HG03432 (cell line): ENCODE measurements around the gene LRRC25.
"Not testable (repeated sequence)": the region's sequence is repeated elsewhere in the genome, so short reads cannot be mapped to it uniquely, and the experiment has no call there.

Experiments
- ATAC-seq: cut with Tn5 transposase; IDR thresholded peaks from one replicate; pipeline ENCODE4 v1.9.1; 2021; ENCODE audit warnings: mild to moderate bottlenecking, moderate library complexity; ENCODE audit not compliant: unreplicated experiment

Gene LRRC25

DNA sequence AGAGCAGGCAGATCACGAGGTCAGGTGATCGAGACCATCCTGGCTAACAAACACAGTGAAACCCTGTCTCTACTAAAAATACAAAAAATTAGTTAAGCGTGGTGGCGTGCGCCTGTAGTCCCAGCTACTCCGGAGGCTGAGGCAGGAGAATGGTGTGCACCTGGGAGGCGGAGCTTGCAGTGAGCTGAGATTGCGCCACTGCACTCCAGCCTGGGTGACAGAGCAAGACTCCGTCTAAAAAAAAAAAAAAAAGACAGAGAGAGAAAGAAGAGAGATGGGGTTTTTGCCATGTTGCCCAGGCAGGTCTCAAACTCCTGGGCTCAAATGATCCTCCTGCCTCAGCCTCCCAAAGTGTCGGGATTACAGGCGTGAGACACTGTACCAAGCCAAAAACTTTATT lies 8.3 kb upstream of the LRRC25 start:
- not testable (repeated sequence) for ATAC-seq

DNA sequence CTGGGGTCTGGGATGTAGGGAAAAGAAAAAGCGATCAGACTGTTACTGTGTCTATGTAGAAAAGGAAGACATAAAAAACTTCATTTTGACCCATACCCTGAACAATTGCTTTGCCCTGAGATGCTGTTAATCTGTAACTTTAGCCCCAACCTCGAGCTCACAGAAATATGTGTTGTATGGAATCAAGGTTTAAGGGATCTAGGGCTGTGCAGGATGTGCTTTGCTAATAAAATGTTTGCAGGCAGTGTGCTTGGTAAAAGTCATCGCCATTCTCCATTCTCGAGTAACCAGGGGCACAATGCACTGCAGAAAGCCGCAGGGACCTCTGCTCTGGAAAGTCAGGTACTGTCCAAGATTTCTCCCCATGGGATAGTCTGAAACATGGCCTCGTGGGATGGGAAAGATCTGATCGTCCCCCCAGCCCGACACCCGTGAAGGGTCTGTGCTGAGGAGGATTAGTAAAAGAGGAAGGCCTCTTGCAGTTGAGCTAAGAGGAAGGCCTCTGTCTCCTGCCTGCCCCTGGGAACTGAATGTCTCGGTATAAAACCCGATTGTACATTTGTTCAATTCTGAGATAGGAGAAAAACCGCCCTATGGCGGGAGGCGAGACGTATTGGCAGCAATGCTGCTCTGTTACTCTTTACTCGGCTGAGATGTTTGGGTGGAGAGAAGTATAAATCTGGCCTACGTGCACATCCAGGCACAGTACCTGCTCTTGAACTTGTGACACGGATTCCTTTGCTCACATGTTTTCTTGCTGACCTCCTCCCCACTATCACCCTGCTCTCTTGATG lies 5.2 kb upstream of the LRRC25 start:
- not testable (repeated sequence) for ATAC-seq

DNA sequence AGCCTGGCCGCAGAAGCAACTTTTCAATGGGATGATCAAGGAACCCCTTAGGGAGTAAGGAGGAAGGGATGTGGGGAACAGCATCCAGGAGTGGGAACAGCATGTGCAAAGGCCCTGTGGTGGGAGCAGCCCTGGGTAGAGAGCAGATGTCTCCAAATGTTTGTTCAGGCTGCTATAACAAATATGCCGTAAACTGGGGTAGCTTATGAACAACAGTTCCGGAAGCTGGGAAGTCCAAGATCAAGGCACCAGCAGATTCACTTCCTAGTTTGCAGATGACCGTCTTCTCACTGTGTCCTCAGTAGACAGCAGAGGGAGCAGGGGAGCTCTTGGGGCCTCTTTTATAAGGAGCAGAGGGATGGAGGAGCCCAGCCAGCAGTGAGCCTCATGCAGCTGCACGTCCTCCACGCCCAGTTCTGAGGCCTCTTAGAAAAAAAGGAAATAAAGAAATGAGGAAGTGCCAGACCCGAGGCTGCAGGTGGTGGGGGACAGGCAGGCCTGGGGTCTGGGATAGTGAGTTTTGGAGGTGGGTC lies 4.2 kb upstream of the LRRC25 start:
- no peak for ATAC-seq

DNA sequence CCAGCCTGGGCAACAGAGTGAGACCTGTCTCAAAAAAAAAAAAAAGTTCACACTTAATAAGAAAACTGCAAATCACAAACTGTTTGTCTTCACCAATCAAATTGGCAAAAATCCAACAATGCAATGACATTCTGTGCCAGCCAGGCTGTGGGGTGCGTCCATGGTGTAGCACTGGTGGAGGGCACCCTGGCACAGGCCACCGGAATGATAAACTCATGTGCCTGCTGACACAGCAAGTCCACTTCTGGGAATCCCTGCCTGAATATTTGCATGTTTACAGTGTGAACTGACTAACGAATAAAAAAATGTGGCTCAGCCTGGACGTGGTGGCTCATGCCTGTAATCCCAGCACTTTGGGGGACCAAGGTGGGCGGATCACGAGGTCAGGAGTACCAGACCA lies 1.6 kb upstream of the LRRC25 start:
- ATAC-seq = no peak

DNA sequence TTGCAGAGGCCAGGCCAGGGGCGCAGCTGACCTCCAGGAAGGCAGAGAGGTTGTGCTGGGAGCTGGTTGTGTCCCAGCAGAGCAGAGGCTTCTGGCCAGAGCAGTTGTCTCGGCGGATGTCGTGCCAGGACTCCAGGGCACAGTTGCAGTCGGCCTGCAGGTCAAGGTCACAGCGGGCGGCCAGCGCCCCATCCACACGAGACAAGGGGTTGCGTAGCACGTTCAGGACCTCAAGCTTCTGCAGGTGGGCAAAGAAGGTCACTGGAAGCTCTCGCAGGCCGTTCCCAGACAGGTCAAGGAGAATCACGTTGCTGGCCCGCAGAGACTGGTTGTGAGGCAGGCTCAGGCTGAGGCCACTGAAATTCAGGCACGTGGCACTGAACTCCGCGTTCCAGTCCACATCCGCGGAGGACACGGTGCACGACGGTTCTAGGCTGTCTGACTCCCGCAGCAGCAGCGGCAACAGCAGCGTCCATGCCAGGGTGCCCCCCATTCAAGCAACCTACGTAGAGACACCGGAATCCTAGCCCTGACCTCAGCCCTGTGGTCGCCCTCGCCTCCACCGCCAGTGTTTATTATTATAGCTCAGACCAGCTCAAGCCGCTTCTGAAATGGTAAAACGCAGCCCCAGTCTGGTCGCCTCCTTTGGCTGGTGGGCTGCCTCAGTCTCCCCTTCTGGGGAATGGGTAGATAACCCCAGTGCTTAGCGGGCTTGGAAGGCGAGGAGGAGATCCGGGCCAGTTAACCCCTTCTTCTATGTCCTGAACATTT lies 766 bp downstream of the LRRC25 start:
- no peak for ATAC-seq

DNA sequence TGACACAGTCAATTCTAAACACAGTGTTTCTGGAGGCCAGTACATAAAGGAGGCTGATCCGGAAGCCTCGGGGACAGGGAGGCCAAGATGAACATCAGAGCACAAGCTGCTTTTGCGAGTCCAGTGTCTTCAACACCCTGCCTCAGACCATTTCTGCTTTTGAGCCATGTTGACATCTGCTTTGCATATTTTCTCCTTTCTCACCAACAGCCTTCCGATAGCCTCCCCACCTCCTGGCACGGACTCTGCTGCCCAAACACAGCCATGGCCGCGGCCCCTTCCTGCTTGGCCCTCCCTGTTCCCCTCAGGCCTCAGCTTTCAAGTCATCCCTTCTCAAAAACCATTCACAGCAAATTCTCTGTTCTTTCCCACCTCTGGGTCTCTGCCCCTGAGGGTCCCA lies 3.6 kb downstream of the LRRC25 start:
- ATAC-seq = no peak

DNA sequence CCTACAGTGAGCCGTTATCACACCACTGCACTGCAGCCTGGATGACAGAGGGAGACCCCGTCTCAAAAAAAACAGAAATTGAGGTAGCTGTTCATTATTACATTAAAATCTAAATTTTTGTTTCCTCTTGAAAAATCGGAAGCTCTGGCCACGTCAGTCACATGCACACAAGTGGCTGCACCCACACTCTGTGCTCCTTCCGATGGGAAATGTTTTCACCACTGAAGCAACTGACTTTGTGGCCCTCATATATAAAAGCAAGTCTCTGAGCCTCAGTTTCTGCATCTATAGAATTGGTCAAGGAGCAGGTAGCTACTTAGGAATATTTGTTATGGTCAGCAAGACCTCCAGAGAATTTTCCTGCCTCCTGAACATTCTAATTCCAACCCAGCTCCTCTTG lies 4.5 kb downstream of the LRRC25 start:
- no peak for ATAC-seq

DNA sequence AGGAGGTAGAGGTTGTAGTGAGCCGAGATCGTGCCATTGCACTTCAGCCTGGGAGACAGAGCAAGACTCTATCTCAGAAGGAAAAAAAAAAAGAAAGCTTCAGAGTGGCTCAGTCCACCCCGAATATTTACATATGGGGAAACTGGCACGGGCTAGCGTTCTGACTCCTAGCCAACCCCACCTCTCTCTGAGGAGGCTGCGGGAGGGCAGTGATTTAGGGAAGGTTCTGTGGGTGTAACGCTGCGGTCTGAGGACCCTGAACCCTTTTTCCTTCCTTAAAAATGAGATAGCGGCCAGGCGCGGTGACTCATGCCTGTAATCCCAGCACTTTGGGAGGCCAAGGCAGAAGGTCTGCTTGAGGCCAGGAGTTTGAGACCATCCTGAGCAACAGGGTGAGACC lies 5.0 kb downstream of the LRRC25 start:
- no peak for ATAC-seq

DNA sequence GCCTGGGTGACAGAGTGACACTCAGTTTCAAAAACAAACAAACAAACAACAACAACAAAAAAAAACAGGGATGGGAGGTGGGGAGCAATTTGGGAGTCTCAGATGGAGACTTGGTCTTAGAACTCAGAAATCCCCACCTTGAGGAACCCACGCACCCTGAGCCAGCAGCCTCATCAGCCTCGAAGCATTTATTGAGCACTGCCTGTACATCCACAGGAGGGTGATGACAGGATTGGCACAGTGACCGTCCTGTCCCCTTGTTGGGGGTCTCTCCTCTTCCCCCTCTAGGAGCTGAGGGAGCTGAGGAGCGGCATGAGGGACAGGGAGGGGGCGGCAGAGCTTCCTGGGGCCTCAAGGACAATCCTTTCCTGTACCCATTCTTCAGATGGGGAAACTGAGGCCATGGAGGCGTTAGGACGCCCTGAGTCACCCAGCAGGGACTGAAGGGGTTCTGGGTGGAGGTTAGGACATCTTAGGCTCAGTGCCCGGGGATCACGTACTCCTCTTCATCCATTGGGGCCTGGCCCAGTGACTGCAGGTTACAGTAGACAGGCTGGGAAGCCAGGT lies 5.8 kb downstream of the LRRC25 start:
- no peak for ATAC-seq

DNA sequence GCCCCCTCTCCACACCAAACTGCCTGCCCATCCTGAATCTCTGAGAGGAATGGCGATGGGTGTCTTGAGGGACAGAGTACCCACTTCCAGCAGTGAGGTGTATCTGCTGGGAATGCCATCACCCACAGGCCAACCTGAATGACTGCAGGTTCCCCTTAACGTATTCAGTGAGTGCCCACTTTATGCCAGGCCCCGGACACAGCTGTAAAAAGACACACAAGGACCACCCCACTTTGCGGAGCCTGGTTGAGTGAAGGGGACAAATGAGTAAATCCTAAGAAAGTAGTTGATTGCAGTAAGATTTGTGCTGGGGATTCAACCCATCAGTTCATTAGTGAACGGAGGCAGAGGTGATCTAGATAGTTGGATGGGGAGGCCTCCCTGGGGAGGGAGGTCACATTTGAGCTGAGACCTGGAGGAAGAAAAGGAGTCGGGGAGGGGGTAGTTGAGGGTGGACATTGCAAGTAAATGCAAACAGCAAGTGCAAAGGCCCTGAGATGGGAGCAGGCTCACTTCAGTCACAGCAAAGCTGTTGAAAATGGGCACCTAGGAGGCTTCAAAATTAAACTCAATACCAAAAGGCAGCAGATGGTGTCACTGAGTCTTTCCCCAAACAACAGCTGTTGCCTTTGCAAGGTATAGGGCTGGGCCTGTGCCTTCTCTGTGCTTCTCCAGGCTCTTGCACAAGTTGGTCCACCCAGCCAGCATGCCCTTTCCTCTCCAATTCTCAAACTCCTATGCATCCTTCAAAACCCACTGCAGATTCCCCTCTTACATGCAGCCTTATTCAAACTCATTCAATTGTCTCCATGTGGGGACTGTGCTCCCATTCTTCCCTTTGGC lies 7.1 kb downstream of the LRRC25 start:
- no peak for ATAC-seq

DNA sequence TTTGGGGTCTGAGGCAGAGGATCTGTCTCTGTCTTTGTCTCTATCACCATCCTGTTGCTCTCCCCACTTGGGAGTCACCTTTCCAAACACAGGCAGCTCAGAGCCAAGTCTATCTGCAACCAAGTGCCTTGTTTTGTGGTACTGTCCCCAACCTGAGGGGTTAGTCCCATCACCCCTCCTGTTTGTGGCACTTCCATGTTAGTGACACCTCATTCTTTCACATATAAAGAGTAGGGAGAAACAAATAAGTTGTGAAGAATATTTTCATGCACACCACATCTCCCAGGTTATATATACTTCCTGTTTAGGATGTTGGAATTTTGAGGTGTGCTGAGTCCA lies 7.7 kb downstream of the LRRC25 start:
- ATAC-seq = no peak

DNA sequence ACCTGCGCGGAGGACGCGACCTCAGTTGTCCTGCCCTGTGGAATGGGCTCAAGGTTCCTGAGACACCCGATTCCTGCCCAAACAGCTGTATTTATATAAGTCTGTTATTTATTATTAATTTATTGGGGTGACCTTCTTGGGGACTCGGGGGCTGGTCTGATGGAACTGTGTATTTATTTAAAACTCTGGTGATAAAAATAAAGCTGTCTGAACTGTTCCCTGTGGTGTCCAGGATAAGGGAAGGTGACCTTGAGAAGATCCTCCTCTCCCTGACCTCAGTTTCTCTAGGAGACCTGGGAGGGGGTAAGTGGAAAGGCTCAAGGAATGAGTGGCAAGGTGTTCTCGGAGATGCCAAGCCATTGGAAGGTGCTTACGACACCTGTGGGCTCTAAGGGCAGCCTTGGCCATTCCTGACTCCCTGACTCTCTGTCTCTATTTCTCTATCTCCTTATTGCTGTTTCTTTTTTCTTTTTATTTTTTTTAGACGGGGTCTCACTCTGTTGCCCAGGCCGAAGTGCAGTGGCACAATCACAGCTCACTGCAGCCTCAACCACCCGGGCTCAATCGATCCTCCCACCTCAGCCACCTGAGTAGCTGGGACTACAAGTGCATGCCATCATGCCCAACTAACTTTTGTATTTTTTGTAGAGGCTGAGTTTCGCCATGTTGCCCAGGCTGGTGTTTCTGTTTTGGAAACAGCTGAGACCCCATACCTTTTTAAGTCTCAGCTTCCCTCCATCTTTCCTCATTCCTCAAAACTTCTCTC lies 8.3 kb downstream of the LRRC25 start:
- ATAC-seq = no peak

DNA sequence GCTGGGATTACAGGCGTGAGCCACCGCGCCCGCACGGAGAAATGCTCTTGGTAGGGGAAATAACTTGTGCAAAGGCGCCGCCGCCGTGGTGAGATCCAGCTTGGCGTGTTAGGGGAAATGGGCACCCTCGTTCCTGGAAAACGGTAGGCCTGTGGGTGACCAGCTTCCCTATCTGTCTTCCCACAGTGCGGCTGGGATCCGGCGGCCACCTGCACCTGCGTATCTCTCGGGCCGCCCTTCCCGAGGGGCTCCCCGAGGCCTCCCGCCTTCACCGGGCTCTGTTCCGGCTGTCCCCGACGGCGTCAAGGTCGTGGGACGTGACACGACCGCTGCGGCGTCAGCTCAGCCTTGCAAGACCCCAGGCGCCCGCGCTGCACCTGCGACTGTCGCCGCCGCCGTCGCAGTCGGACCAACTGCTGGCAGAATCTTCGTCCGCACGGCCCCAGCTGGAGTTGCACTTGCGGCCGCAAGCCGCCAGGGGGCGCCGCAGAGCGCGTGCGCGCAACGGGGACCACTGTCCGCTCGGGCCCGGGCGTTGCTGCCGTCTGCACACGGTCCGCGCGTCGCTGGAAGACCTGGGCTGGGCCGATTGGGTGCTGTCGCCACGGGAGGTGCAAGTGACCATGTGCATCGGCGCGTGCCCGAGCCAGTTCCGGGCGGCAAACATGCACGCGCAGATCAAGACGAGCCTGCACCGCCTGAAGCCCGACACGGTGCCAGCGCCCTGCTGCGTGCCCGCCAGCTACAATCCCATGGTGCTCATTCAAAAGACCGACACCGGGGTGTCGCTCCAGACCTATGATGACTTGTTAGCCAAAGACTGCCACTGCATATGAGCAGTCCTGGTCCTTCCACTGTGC lies 9.1 kb downstream of the LRRC25 start:
- peak; percentile 76 for ATAC-seq

DNA sequence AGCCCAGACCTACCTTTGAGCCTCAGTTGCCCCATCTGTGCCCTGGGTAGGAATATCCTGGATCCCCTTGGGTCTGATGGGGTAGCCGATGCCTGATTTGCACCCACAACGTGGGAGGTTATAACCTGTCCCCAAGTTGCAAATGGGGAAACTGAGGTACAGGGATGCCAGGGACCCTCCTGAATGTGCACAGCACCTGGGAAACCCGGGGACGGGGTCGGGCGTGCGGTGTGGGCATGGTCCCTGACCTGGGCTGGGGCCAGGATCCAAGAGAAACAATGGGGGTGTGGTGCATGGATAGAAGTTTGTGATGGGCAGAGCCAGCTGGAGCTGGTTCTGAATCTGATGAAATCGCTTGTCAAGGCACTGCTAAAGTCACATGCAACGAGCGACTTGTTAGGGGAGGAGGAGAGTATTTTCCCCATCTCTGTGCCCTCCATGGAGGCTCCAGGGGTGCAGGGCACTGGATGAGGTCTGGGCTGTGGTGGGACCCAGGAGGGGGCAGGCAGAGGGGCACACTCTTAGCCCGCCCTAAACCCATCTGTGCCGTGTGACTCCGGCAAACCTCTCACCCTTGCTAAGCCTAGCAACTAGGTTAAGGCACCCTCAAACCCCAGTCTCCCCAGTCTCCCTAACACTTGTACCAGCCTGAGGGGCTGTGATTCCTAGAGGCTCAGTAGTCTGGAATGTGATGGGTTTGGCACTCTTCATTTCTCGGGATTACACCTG lies 10.7 kb downstream of the LRRC25 start:
- ATAC-seq = no peak

DNA sequence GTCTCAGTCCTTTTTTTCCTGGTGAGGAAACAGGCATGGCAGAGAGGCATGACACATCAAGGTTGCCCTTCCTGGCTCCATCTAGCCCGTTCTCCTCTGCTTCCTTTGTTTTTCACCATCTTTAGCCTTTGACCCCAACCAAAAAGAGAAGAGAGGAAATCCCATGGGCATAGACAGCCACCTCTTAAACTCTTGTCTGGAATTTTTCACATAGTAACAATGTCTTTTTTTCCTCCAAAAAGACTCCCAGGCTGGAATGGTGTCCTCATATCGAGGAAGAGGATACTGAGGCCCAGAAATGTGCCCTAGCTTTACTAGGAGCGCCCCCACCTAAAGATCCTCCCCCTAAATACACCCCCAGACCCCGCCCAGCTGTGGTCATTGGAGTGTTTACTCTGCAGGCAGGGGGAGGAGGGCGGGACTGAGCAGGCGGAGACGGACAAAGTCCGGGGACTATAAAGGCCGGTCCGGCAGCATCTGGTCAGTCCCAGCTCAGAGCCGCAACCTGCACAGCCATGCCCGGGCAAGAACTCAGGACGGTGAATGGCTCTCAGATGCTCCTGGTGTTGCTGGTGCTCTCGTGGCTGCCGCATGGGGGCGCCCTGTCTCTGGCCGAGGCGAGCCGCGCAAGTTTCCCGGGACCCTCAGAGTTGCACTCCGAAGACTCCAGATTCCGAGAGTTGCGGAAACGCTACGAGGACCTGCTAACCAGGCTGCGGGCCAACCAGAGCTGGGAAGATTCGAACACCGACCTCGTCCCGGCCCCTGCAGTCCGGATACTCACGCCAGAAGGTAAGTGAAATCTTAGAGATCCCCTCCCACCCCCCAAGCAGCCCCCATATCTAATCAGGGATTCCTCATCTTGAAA lies 11.5 kb downstream of the LRRC25 start, which contains the start of gene GDF15:
Gene GDF15, plus strand, starts transcription at position 484 of the 868 bp plus-strand sequence. Its CDS starts 32 bp downstream, at position 516.
- no peak for ATAC-seq

DNA sequence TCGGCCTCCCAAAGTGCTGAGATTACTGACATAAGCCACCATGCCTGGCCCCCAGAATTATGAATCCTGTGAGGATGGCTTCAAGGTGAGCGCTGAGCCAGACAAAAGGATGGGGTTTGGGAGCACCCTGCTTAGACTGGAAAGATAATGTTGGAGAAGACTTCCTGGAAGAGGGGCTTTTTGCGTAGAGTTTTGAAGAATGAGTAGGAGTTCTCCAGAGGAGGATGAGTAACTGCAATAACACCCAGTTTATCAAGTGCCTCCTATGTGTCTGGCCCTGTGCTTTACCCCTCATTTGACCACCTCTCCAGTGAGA lies 12.1 kb downstream of the LRRC25 start:
- no peak for ATAC-seq

DNA sequence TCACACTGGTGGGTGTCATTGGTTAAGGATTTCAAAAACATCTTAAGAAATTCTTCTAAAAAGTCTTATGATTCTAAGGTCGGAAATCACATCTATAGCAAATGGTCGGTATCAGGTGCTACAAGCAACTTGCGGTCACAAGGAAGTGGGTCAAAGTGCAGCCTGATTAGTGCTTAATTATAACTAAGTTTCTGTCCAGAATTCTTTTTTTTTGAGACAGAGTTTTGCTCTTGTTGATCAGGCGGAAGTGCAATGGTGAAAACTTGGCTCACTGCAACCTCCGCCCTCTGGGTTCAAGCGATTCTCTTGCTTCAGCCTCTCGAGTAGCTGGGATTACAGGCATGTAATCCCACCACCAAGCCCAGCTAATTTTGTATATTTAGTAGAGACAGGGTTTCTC lies 12.6 kb downstream of the LRRC25 start:
- ATAC-seq = no peak

DNA sequence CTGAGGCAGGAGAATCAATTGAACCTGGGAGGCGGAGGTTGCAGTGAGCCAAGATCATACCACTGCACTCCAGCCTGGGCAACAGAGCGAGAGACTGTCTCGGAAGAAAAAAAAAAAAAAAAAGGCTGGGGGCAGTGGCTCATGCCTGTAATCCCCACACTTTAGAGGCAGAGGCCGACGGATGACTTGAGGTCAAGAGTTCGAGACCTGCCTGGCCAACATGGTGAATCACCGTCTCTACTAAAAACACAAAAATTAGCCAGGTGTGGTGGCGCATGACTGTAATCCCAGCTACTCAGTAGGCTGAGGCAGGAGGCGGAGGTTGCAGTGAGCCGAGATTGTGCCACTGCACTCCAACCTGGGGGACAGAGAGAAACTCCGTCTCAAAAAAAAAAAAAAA lies 13.8 kb downstream of the LRRC25 start:
- ATAC-seq = not testable (repeated sequence)
